AG20443 (cell line): ENCODE data around the gene SSBP3.

ENCODE experiments used
- DNase-seq: peaks from one replicate; pipeline ENCODE4 v3.0.0; 2012; ENCODE audit warnings: low spot score, mixed read lengths

Gene SSBP3

DNA sequence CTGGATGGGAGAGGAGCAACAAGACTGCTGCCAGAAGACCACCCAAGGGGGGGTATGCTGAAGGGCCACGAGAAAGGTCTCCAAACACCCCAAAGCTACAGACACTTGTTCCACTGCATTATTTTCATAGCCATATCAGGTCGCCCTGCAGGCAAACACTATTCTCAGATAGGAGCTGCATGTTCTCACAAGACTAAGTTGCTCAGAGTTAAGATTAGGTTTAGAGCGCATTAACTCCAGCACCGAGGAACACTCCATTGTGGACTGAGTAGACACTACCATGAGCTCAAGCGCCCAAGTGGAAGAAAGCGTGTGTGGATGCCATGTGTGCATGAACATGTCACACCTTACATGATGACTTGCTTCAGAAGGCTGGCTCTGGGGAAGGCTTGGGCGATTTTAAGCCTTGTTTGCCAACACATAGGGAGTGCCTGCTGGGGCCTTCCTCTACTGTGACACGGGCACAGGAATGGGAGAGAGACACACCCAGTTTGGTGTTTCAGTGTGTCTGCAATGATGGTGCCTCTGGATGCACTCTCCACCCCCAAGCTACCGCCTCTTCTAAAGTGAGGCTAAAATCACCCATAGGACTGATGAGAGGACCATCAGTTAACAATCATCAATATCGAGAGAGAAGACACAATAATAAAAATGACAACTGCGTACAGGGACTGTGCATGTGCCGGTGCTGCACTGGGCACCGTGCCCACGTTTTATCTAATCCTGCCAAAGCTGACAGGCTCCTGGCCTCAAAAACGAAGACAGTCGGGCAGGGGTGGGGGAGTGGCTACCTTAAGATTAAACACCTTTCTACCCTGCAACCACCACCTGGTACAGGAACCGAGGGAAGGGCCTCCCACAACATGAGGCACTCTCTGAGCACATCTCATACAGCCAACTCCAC lies 34.9 kb downstream of the SSBP3 start:
- DNase-seq = no peak

DNA sequence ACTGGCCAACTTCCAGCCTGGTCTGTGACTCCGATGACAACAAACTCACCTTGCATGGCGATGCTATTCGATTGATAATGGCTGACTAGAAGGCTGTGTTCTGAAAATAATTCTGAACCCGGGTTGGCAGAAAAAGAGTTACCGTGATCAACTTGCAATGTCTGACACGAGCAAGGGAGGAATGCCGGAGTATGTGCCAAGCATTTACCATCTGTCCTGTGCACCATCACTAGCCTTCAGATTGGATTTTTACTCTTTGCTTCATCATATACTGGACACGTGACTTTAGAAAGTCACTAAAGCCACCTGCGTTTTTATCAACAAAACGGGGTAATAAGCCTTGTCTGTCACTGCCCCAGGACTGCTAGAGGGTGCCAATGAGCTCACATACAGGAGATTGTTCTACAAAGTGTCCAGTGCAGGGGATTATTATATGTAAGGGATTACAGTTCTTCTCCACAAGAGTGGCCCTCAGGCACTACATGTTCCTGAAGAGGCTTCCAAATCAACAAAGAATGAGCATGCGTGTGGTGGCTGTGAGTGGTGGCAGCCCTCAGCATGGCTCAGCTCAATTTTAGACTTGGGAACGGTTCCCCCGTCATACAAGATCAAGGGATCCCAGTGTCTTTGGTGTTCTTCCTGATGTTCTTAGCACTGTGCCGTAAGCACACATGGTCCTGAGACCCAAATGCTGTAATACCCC lies 35.8 kb downstream of the SSBP3 start:
- no peak for DNase-seq

DNA sequence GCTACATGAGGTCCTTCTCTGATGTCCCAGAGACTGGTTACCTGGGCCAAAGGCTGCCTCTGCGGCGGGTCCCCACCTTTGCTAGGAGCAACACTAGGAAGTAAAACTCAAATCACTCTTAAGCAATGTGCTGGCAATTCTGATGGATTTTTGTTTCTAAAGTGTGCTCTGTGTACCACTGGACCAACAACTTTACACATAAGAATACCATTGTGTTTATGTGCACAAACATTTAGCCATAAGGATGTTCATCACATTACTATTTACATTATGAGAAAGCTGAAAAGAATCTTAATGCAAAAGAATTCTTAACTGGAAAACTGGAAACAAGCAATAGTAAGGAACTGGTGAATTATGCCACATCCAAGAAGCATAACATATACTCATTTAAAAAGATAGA lies 38.6 kb downstream of the SSBP3 start:
- DNase-seq = no peak

DNA sequence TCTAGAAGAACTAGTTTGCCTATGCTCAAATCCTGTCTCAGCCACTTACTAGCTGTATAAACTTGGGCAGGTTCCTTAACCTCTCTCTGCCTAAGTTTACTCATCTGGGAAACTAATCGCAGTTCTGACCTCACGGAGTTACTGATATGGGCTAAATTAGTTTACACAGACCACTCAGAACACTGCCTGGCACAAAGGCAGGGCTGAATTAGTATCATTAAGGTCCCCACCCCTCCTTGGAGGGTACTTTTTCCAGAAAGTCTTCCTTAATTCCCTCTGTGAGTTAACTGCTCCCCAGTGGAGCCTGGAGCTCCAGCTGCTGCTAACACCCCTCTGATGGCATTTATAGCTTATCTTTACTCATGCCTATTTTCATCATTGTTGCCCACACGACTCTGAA lies 40.3 kb downstream of the SSBP3 start:
- no peak for DNase-seq

DNA sequence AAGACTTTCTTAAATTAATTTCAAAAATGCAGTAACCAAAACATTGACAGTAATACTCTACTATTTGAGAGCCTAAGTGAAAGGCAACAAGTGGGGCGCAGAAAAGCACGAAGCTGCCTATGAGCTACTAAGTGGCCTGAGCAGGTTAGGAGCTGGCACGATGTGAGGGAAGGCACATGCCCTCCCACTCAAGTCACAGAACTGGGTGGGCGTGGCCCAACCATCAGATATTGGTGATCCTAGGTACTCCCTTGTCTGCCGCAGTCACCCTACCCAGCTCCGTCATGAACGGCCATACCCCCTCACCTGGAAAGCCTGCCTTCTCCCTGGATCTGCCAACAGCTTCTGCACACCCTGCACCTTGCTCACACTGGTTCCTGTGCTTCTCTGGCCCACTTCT lies 40.8 kb downstream of the SSBP3 start:
- DNase-seq = no peak

DNA sequence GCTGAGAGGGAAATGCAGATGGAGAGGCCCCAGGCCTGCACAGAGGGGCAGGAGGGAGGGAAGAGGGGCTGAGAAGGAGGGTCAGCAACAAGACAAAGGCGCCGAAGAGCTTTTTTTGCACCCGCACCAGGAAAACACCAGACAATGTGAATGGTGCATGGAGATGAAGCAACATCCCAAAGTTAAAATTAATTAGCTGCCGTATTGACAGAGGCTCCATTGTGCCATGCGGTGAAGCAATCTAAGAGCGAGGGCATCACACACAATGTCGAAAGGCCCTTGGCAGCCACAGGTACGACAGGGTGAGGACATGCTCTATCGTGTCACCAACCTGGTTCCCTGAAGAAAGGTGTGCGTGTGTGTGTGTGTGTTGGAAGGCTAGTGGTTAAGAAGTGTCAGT lies 41.2 kb downstream of the SSBP3 start:
- no peak for DNase-seq

DNA sequence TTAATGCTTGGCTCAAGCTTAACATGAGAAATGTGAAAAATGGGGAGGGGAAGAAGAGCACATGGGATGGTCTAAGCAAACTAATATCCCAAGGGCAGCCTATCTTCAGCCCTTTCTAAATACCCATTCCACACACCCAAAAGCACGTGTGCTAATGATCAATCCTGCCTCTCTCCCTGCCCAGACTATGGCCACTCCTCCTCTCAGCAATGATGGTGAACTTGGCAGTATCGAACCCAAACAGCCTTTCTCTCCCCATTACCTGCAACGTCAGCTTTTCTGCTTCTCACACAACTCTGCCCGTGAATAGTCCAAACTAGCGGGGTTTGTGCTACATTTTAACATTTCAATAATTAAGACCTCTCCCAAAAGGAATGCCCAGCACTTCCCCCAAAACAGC lies 41.6 kb downstream of the SSBP3 start:
- no peak for DNase-seq

DNA sequence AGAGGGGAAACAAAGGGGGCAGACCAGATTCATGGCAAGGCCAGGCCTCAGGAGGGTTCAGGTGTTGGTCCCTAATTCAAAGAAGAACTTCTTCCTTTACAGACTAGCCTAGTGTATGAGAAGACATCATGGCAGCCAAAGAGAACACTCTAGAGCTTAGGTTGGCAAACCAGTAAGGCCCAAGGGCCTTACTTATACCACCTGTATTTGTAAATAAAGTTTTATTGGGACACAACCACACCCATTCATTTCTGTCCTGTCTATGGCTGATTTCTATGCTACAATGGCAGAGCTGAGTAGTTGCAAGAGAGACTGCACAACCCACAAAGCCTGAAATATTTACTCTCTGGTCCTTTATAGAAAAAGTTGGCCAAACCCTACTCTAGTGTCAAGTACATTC lies 42.3 kb downstream of the SSBP3 start:
- no peak for DNase-seq

DNA sequence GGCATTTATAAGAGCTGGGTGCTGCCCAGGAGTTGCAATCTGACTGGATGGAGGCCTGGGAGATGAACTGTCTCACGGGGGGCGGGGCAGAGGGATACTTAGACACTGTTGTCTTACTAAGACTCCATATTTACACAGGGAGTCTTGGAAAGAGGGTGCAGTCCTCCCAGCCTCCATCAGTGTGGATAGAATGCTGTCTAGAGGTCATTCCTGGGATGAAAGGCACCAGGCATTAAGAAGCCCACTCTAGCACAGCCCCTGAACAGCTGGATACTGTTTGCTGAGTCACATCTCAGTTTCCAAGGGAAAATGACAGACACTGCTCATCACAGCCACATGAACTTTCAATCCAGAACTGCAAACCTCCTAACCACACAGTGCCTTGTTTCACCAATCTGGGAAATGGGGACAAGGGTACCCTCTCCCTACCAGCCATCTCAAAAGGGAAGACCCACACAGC lies 43.3 kb downstream of the SSBP3 start:
- peak; percentile 34 for DNase-seq

DNA sequence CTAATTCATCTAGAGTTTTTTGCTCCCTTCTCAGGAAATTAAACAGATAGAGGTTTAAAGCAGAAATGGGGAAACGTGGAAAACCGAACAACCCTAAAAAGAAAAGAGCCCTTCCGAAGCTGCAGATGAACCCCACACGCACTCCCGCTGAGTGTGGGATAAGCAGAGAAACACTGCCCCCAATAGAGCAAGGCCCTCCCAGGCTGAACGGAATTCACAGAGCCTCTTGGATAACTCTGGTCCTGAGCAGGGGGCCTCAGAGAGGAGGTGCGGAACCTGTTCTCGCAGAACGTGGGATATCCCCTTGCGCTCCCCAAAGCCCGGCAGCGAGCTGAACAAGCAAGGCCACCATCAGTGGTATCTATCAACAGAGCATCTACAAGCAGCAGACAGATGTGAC lies 44.9 kb downstream of the SSBP3 start:
- DNase-seq = no peak

DNA sequence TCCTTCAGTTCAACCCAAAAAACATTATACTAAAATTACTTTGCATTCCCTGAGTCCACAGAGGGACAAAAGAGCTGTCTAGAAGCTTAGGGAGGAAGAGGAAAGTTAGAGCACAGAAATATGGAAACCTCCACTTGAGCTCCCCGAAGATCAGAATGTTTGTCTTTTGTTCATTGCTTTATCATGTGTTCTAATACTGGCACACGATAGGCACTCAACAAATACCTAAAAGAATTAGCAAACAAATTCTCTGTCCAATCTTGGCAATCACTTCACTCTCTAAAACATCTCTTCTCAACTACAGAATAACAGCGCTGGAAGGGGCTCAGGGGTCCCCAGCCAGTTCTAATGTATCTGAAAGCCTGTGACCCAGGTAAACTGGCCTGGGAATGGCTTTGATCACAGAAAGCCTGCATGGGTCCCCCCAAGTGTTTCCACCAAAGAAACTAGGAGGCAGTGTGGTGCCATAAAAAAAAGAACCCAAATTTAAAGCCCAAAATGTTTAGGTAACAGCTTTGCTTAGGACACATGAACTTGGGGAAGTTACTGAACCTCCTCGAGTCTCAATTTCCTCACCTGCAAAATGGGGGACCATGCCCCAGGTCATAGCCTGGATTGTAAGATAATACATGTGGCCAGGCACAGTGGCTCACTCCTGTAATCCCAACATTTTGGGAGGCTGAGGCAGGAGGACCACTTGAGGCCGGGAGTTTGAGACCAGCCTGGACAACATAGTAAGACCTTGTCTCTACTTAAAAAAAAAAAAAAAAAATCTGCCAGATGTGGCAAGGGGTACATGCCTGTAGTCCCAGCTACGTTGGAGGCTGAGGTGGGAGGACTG lies 45.8 kb downstream of the SSBP3 start:
- no peak for DNase-seq

DNA sequence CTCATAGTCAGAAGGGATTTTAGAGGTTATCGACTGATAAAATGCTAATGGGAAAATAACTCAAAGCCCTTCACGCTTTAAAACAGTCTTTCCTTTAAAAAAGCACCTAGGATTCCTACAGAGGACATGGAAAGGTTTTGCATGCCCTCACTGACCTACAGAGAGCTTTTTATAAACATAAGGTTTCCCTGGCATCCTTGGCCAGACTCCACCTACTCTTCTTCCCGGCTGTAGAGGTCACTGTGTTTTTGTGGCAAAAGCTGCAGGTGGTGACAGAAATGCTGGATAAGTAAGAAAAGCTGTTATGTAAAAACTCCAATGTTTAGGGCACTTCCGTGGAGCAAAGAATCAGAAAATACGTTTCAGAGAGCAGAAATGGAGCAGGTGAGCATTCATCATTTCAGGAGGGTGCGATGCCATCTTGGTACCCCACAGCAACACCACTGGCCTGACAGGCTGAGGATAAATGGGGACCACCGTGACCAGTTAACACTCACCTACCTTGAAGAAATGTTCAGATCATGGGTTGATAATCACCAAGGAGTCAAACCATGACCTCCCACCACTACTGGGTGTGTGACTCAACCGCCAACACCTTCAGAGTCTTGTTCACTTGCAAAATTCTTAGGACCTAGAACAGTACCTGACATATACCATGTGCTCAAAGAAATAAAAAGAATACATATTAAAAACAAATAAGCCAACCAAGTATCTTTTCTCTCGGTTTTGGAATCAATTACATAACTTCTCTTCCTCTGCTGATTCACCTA lies 46.6 kb downstream of the SSBP3 start:
- no peak for DNase-seq

DNA sequence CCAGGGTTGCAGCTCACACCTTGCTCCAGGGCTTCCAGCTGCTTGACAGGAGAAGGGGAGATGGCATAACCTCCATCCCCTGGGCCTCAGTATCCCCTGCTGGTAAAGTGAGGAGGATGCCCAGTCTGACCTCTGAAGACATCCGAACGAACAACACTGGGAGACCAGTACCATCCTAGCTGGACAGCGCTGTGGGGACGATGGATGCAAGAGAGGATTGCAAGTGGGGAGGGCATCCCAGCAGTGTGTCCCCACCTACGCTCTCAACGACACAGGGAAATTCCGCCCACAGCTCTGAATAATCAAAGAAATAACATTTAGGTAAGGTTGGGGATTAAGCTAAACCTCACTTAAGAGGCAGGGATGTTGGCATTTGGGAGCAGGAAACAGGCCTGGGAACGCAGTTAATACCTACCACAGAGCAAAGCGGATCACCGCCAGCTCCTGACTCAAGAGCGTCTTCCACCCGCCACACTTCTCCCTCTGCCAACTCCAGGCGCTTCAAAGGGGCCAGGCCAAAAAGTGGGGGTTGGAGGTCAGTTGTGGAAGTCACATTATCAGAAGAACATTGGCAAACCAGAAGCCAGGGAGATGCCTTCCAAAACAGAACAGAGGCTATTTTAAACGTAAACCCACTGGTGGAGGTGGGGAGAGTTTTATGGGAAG lies 47.6 kb downstream of the SSBP3 start:
- DNase-seq = no peak

DNA sequence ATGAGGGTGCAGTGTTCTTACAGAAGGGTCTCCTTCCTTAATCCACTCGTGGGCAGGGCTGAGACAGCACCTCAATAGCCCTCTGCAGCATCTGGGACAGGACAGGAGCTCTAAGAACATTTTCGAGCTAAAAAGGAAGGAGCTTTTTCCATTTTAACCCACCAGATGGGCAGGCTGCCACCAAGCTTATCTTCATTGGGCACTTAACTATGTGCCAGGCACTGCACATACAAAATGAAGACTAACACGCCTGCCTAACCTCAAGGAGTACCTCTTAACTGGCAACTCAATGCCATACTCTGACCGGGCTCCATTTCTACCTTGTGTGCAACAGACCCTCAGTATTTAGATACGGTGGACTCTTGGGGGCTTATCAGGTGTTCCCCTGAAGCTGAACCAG lies 48.2 kb downstream of the SSBP3 start:
- no peak for DNase-seq

DNA sequence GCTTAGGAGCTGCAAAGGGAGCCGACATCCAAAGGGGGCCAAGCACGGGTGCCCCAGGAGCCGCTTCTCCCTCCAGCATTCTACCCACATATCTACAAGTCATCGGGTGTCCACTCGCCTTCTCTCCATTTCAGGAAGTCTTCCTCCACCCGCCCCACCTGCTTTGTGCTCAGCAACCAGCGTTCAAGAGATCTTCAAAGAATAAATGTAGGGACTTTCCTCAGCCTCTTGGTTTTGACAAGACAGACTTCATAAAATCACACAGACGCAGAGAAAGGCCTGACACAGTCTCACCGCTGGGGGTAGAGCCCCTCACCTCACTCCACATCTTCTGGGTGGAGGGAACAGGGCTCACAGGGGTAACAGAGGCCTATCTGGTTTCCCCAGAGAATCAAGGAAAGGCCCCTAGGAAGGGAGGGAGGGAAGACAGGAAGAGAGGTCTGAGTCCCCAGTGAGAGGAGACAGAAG lies 49.5 kb downstream of the SSBP3 start:
- DNase-seq = no peak

DNA sequence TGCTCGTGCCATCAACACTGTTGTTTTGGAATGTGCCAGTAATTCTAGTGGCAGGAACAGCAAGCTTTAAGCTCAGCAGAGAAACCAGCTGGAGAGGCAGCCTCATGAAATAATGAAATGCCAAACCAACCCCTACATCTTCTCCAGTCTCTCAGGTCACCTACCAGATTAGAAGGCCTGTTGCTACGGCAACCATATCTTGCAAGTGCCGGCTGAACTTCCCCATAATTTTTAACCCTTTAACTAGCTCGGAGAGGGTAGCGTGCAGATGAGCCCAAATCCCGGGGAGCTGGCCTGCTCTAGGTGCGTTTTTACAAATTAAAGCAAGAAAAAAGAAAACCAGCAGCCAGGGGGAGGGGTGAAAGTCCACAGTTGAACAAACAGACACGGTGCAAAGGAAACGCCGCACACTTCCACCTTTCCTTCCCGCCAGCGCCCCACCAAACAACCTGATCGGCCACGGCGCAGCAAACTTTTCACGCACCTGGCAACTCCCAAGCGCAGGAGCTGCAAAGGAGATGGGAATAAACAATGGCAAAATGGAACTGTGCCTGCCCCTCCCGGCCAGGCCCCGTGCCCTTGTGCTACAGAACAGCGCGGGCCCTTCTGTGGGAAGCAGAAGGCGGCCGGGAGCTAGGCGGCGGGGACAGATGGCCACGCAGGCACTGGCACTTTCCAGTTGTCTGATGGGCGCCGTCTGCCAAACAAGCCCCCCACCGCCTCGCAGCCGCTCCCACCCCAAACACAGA lies 50.1 kb downstream of the SSBP3 start:
- DNase-seq = no peak

DNA sequence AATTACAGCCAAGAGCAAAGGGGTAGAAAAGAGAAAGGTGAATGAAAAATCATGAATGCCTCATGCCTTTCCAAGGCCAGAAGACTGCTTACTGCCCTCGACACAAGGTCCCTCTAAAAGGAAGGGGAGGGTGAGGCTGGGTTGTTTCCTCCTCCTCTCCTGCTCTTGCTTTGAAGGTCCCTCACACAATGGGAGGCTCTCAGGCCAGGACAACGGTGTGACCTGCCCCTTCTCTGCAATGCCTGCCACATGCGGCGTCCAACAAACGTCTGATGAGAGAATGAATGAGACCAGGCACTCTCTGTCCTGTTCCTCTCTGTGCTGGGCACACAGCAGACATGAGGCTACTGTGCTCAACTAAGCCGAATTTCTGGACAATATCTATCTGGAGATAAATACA lies 51.3 kb downstream of the SSBP3 start:
- DNase-seq = no peak

DNA sequence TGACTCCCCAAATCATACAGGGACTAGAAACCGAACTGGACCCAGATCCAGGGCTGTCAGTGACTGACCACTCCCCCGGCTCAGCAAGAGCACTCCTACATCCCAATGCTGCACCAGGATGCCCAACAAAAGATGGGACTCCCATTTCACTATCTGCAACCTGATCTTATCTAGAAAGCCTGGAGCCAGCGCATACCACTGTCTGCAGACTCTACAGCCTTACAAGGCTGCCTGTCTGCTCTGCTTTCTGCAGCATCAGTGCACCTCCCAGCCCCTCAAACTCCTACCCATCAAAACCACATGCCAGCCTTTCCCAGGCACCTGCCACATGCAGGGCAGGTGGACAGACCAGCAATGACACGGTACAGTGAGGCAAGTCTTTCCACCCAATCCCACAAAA lies 52.2 kb downstream of the SSBP3 start:
- DNase-seq = no peak

DNA sequence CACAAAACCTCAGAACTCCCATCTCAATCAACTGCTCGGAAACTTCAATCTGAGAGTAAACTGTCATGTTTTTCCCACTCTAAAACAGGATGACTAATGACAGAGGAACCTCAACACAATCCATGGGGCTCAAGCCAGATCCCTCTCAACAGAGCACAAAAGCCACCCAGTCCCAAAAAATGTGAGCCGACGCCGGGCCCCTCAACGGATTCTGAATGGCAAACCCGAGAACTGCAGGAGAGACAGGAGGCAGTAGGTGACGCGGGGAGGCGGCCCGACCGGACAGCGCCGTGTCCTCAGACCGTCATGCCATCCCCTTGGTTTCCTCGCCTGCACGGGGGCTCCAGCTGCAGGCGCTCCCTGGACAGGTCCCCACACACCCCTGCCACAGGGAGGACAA lies 53.4 kb downstream of the SSBP3 start:
- DNase-seq = peak; percentile 33

DNA sequence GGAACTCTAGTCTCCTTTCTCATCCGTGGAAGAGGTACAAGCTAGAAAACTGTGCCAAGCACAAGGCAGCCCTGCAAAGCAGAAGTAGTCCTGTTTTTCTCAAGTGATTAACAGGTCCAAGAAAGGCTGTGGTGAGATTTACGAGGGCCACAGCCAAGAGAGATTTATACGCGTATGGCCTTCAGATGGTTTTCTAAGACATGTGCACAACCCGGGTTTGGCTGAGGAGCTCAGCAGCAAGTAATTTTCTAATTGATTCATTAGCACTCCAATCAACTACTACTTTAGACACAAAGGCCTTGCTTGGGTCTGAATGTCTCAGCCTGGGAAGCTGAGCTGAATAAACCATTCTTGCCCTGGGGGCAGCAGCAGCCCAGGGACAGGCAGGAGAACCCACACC lies 55.8 kb downstream of the SSBP3 start:
- no peak for DNase-seq

DNA sequence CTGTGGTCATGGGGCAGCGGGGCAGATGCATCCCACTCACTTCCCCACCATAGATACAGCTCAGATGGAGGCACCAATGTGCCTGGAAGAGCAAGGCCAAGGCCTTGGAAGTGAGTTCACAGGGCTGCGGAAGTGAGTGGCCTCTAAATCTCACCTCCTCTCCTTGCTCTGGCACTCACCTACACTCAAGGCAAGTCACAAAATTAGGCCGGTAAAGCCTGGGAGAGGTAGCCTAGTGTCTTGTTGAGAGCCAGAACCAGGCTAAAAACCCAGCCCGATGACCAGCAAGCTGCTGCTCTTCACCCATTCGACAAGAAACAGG lies 57.5 kb downstream of the SSBP3 start:
- DNase-seq = no peak
